Progenitor cell of endocrine pancreas (in vitro differentiated cells): Measurements from ENCODE around the gene ZMIZ2. TPM values are rescaled to one million over a fixed set of nuclear protein-coding genes. Genes with fewer than 3 reads are reported as not detected.
"Not testable (repeated sequence)": the region's sequence is repeated elsewhere in the genome, so short reads cannot be mapped to it uniquely, and the experiment has no call there.

Experiments used
- DNase-seq: peaks from one replicate; pipeline ENCODE4 v3.0.0; 2021; ENCODE audit warnings: low spot score; ENCODE audit not compliant: unreplicated experiment
- H3K27ac Mint-ChIP-seq: 2 replicates; pipeline ENCODE4 v1.8.0; 2021; ENCODE audit warnings: mild to moderate bottlenecking, moderate library complexity, mixed read lengths
- H3K27me3 Mint-ChIP-seq: 2 replicates; pipeline ENCODE4 v1.8.0; 2021; ENCODE audit warnings: mixed read lengths
- H3K36me3 Mint-ChIP-seq: 2 replicates; pipeline ENCODE4 v1.8.0; 2022; ENCODE audit warnings: mixed read lengths; ENCODE audit not compliant: insufficient read depth
- H3K4me1 Mint-ChIP-seq: 2 replicates; pipeline ENCODE4 v1.8.0; 2021; ENCODE audit warnings: low read depth, mixed read lengths
- H3K4me3 Mint-ChIP-seq: 2 replicates; pipeline ENCODE4 v1.8.0; 2021; ENCODE audit warnings: low read depth, mild to moderate bottlenecking, moderate library complexity, mixed read lengths
- H3K9me3 Mint-ChIP-seq: 2 replicates; pipeline ENCODE4 v1.8.0; 2021; ENCODE audit warnings: low read depth, mixed read lengths
- CTCF ChIP-seq: fragments of 200-600 bp; sonication (generic); IDR thresholded peaks from one replicate; pipeline ENCODE4 v1.5.0; 2021; ENCODE audit warnings: antibody characterized with exemption, mild to moderate bottlenecking; ENCODE audit not compliant: unreplicated experiment
- total RNA-seq: library from RNA; stranded (reverse); gene quantifications from 2 replicates; pipeline ENCODE4 v1.2.1, GENCODE V29; 2021

The ZMIZ2 gene
- total RNA-seq, 1 donor from 2014 or later: 222 TPM

- H3K27ac Mint-ChIP-seq: no peak overlapping the region
- no peak for DNase-seq
- TF ChIP-seq CTCF: no peak
- H3K4me1 Mint-ChIP-seq: peaks cover 2% of the 10 kb centered on the region
- H3K4me3 Mint-ChIP-seq: no peak overlapping the region
- peaks cover 5% of the 10 kb centered on the region for H3K9me3 Mint-ChIP-seq
- no peaks in the 10 kb centered on the region for H3K27me3 Mint-ChIP-seq
- peaks cover 1% of the 10 kb centered on the region for H3K36me3 Mint-ChIP-seq
Observed at GRCh38 chr7:44782460-44782859, 33.8 kb downstream of the ZMIZ2 start.

GRCh38 chr7:44783407-44783806 is 34.8 kb downstream of the ZMIZ2 start:
- Mint-ChIP-seq H3K4me3 (no peak overlapping the region), H3K36me3 (peaks cover 1% of the 10 kb centered on the region), H3K27ac (no peak overlapping the region), H3K4me1 (peaks cover 2% of the 10 kb centered on the region), H3K9me3 (peaks cover 5% of the 10 kb centered on the region), H3K27me3 (no peaks in the 10 kb centered on the region)
- TF ChIP-seq CTCF: no peak
- no peak for DNase-seq

DNA sequence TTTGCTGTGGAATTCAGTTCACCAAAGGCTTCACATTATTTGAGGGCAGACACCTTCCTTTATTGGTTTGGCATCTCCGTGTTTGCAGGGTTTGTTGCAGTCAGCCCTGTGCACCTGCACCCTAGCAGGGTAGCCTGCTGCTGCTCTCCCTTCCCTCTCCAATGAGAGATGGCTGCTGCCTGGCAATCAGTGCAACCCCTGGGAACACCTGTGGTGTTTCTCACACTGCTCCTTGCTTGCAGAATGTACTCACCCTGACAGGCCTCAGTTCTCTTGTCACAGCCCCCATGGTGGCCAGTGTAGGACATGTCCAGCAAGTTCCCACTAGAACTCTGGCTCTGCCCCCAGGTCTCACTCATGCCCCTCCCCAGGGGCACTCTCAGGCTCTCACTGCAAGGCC is 35.7 kb downstream of the ZMIZ2 start:
- TF ChIP-seq CTCF: no peak
- no peak overlapping the region for H3K27ac Mint-ChIP-seq
- H3K4me3 Mint-ChIP-seq: no peak overlapping the region
- H3K27me3 Mint-ChIP-seq: no peaks in the 10 kb centered on the region
- H3K36me3 Mint-ChIP-seq: peaks cover 1% of the 10 kb centered on the region
- peaks cover 5% of the 10 kb centered on the region for H3K9me3 Mint-ChIP-seq
- DNase-seq: no peak
- H3K4me1 Mint-ChIP-seq: peaks cover 2% of the 10 kb centered on the region

DNA sequence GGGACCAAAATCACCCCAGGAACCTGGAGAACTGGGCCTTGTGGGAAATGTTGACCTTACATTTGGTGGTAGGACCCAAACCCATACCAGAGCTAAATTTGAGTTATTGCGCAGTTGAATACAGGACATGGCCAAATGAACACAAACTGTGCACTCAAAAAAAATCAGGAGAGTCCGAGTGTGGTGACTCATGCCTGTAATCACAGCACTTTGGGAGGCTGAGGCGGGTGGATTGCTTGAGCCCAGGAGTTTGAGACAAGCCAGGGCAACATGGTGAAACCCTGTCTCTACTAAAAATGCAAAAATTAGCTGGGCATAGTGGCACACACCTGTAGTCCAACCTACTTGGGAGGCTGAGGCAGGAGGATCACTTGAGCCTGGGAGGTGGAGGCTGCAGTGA is 36.6 kb downstream of the ZMIZ2 start:
- H3K4me3 Mint-ChIP-seq, H3K27me3 Mint-ChIP-seq, H3K9me3 Mint-ChIP-seq, DNase-seq, H3K27ac Mint-ChIP-seq, H3K4me1 Mint-ChIP-seq, H3K36me3 Mint-ChIP-seq: not testable (repeated sequence)

GRCh38 chr7:44787041-44787440 is 38.4 kb downstream of the ZMIZ2 start:
- no peaks in the 10 kb centered on the region for H3K27me3 Mint-ChIP-seq
- peaks cover 5% of the 10 kb centered on the region for H3K9me3 Mint-ChIP-seq
- no peak overlapping the region for H3K27ac Mint-ChIP-seq
- TF ChIP-seq CTCF: no peak
- DNase-seq: no peak
- no peak overlapping the region for H3K4me3 Mint-ChIP-seq
- peaks cover 2% of the 10 kb centered on the region for H3K4me1 Mint-ChIP-seq
- H3K36me3 Mint-ChIP-seq: peaks cover 1% of the 10 kb centered on the region

- Mint-ChIP-seq H3K9me3 (peaks cover 5% of the 10 kb centered on the region), H3K36me3 (peaks cover 1% of the 10 kb centered on the region), H3K27me3 (no peaks in the 10 kb centered on the region), H3K4me1 (peaks cover 2% of the 10 kb centered on the region), H3K4me3 (no peak overlapping the region), H3K27ac (no peak overlapping the region)
- DNase-seq: no peak
- TF ChIP-seq CTCF: no peak
Observed at GRCh38 chr7:44787762-44788161, 39.1 kb downstream of the ZMIZ2 start.
